Activated CD4-positive, alpha-beta T cell treated with anti-CD3 and anti-CD28 coated beads, Interleukin-2, amount 10 ng/mL, durations not matched to agents 24 days and 14 days (primary cell): ENCODE results near the gene TPK1. TPM values are rescaled to one million over a fixed set of nuclear protein-coding genes. Genes with fewer than 3 reads are reported as not detected.

Source experiments
- DNase-seq: peaks from one replicate; pipeline ENCODE4 v3.0.0; 2022
- H3K27ac Mint-ChIP-seq: one replicate; pipeline ENCODE4 v1.8.0; 2022; ENCODE audit warnings: mild to moderate bottlenecking, mixed read lengths
- H3K27me3 Mint-ChIP-seq: one replicate; pipeline ENCODE4 v1.8.0; 2022; ENCODE audit warnings: mixed read lengths
- H3K36me3 Mint-ChIP-seq: one replicate; pipeline ENCODE4 v1.8.0; 2022; ENCODE audit warnings: low read depth, mild to moderate bottlenecking, mixed read lengths
- H3K4me1 Mint-ChIP-seq: one replicate; pipeline ENCODE4 v1.8.0; 2021; ENCODE audit warnings: mixed read lengths
- H3K4me3 Mint-ChIP-seq: one replicate; pipeline ENCODE4 v1.8.0; 2022; ENCODE audit warnings: mild to moderate bottlenecking, moderate library complexity, mixed read lengths
- H3K9me3 Mint-ChIP-seq: one replicate; pipeline ENCODE4 v1.8.0; 2021; ENCODE audit warnings: mixed read lengths
- intact Hi-C: fragments of 100-400 bp; cut with micrococcal nuclease; formaldehyde crosslinking; loops from one replicate; pipeline ENCODE4 v1.15.1; 2023
- total RNA-seq: library from RNA; stranded (reverse); gene quantifications from 2 replicates; pipeline ENCODE4 v1.2.3, GENCODE V29; 2022

Gene TPK1
- total RNA-seq, 1 donor from 2014 or later: 13.2 TPM

DNA sequence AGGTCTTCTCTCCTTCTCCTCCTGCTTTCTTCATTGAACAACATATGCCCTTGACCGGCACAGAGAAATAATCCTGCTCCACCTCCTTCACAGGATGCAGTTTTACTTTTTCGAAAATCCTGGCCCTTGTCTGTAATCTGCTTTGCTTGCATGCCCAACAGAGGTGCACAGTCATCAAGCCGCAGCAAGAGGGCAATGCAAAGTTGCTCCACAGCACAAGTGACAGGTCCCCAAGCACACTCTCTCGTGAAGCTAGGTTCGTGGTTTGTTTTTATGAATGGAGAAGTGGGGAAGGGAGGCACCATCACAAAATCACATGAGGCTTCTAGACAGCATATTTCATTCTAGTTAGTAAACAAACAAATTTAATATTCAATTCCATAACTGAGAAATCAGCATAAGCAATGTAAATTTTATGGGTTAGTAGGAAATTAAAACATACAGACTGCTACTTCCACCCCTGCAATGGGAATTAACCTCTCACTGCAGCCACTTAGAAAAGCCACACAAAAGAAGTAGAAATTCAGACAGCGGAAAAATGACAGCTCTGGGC lies 178.8 kb downstream of the TPK1 start:
- intact Hi-C loops: no loop called here
- no peak for DNase-seq

DNA sequence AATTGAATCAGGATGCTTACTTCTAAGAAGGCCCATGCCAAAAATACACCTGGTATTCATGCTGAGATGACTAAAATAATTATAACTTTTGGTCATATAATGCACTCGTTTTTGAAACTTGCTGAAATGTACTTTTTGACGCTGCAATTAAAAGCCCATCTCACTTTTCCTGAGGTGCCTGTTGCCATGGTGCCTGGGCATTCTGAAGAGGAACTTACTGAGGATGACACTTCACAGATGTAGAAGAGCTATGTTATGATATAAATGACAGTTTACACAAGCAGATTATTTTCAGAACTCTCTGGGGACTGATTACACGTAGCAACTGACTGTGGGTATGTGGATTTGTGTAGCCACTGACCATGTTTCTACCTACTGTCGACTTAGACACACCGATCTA lies 182.4 kb downstream of the TPK1 start:
- H3K4me3 Mint-ChIP-seq: no peak overlapping the region
- no peaks in the 10 kb centered on the region for H3K27me3 Mint-ChIP-seq
- peaks cover 1% of the 10 kb centered on the region for H3K9me3 Mint-ChIP-seq
- no peak for DNase-seq
- H3K4me1 Mint-ChIP-seq: no peaks in the 10 kb centered on the region
- no peak overlapping the region for H3K27ac Mint-ChIP-seq
- intact Hi-C loops: no loop called here
- no peaks in the 10 kb centered on the region for H3K36me3 Mint-ChIP-seq

More for the DNA sequence above, 178.8 kb downstream of the TPK1 start:
- Mint-ChIP-seq H3K27me3 (no peaks in the 10 kb centered on the region), H3K4me1 (no peaks in the 10 kb centered on the region), H3K27ac (no peak overlapping the region), H3K36me3 (no peaks in the 10 kb centered on the region), H3K4me3 (no peak overlapping the region), H3K9me3 (no peaks in the 10 kb centered on the region)

- no peak overlapping the region for H3K4me3 Mint-ChIP-seq
- no peaks in the 10 kb centered on the region for H3K4me1 Mint-ChIP-seq
- H3K27me3 Mint-ChIP-seq: no peaks in the 10 kb centered on the region
- H3K27ac Mint-ChIP-seq: no peak overlapping the region
- peaks cover 7% of the 10 kb centered on the region for H3K9me3 Mint-ChIP-seq
- intact Hi-C loops: no loop called here
- no peaks in the 10 kb centered on the region for H3K36me3 Mint-ChIP-seq
- no peak for DNase-seq
These were observed 185.4 kb downstream of the TPK1 start for GRCh38 chr7:144650439-144650838.

GRCh38 chr7:144649120-144649519 lies 186.7 kb downstream of the TPK1 start:
- H3K27ac Mint-ChIP-seq: no peak overlapping the region
- H3K9me3 Mint-ChIP-seq: peaks cover 10% of the 10 kb centered on the region
- H3K4me3 Mint-ChIP-seq: no peak overlapping the region
- DNase-seq: no peak
- H3K4me1 Mint-ChIP-seq: no peaks in the 10 kb centered on the region
- no peaks in the 10 kb centered on the region for H3K27me3 Mint-ChIP-seq
- intact Hi-C loops: no loop called here
- no peaks in the 10 kb centered on the region for H3K36me3 Mint-ChIP-seq

GRCh38 chr7:144641389-144642044 lies 194.3 kb downstream of the TPK1 start:
- H3K4me1 Mint-ChIP-seq: no peaks in the 10 kb centered on the region
- H3K27me3 Mint-ChIP-seq: no peaks in the 10 kb centered on the region
- H3K27ac Mint-ChIP-seq: no peak overlapping the region
- intact Hi-C loops: no loop called here
- peaks cover 3% of the 10 kb centered on the region for H3K9me3 Mint-ChIP-seq
- DNase-seq: no peak
- H3K4me3 Mint-ChIP-seq: no peak overlapping the region
- H3K36me3 Mint-ChIP-seq: no peaks in the 10 kb centered on the region

DNA sequence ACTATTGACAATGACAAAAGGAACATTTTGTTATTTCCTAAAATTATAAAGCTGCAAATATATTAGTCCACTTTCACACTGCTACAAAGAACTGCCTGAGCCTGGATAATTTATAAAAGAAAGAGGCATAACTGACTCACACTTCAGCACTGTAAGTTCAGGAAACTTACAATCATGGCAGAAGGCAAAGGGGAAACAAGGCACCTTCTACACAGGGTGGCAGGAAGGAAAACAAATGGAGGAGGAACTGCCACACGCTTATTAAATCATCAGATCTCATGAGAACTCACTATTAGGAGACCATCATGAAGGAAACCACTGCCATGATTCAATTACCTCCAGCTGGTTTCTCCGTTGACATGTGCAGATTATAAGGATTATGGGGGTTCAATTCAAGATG lies 203.1 kb downstream of the TPK1 start:
- Mint-ChIP-seq H3K27ac (no peak overlapping the region), H3K9me3 (no peaks in the 10 kb centered on the region), H3K27me3 (no peaks in the 10 kb centered on the region), H3K4me1 (no peaks in the 10 kb centered on the region), H3K4me3 (no peak overlapping the region), H3K36me3 (no peaks in the 10 kb centered on the region)
- intact Hi-C loops: no loop called here
- no peak for DNase-seq

DNA sequence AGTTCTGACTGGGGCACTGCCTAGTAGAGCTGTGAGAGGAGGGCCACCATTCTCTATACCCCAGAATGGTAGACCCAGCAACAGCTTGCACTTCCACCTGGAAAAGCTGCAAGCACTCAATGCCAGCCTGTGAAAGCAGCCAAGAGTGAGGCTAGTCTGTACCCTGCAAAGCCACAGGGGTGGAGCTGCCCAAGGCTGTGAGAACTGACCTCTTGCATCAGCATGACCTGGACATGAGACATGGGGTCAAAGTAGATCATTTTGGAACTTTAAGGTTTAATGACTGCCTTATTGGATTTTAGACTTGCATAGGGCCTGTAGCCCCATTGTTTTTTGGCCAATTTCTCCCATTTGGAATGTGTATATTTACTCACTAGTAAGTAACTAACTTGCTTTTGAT lies 206.3 kb downstream of the TPK1 start:
- Mint-ChIP-seq H3K27ac (no peak overlapping the region), H3K9me3 (no peaks in the 10 kb centered on the region), H3K4me3 (no peak overlapping the region), H3K4me1 (no peaks in the 10 kb centered on the region), H3K36me3 (no peaks in the 10 kb centered on the region), H3K27me3 (no peaks in the 10 kb centered on the region)
- no peak for DNase-seq
- intact Hi-C loops: no loop called here

GRCh38 chr7:144629011-144629410 lies 206.8 kb downstream of the TPK1 start:
- Mint-ChIP-seq H3K9me3 (no peaks in the 10 kb centered on the region), H3K4me3 (no peak overlapping the region), H3K4me1 (no peaks in the 10 kb centered on the region), H3K27ac (no peak overlapping the region), H3K36me3 (no peaks in the 10 kb centered on the region), H3K27me3 (no peaks in the 10 kb centered on the region)
- DNase-seq: no peak
- intact Hi-C loops: no loop called here

- Mint-ChIP-seq H3K9me3 (no peaks in the 10 kb centered on the region), H3K4me3 (no peak overlapping the region), H3K27ac (no peak overlapping the region), H3K4me1 (no peaks in the 10 kb centered on the region), H3K27me3 (no peaks in the 10 kb centered on the region), H3K36me3 (no peaks in the 10 kb centered on the region)
- no peak for DNase-seq
- intact Hi-C loops: no loop called here
These were observed 207.7 kb downstream of the TPK1 start for GRCh38 chr7:144628176-144628575.

- DNase-seq: no peak
- H3K9me3 Mint-ChIP-seq: peaks cover 5% of the 10 kb centered on the region
- H3K4me3 Mint-ChIP-seq: no peak overlapping the region
- H3K36me3 Mint-ChIP-seq: no peaks in the 10 kb centered on the region
- intact Hi-C loops: no loop called here
- no peak overlapping the region for H3K27ac Mint-ChIP-seq
- no peaks in the 10 kb centered on the region for H3K27me3 Mint-ChIP-seq
- no peaks in the 10 kb centered on the region for H3K4me1 Mint-ChIP-seq
These were observed 213.1 kb downstream of the TPK1 start for GRCh38 chr7:144622745-144623144.

- H3K27me3 Mint-ChIP-seq: no peaks in the 10 kb centered on the region
- no peaks in the 10 kb centered on the region for H3K4me1 Mint-ChIP-seq
- intact Hi-C loops: no loop called here
- H3K36me3 Mint-ChIP-seq: no peaks in the 10 kb centered on the region
- DNase-seq: no peak
- no peak overlapping the region for H3K4me3 Mint-ChIP-seq
- H3K27ac Mint-ChIP-seq: no peak overlapping the region
- no peaks in the 10 kb centered on the region for H3K9me3 Mint-ChIP-seq
These were observed 229.6 kb downstream of the TPK1 start for GRCh38 chr7:144606261-144606660.

GRCh38 chr7:144596953-144597352 lies 238.9 kb downstream of the TPK1 start:
- Mint-ChIP-seq H3K36me3 (no peaks in the 10 kb centered on the region), H3K27ac (no peak overlapping the region)
- intact Hi-C loops: no loop called here

GRCh38 chr7:144594580-144594979 lies 241.3 kb downstream of the TPK1 start:
- Mint-ChIP-seq H3K27ac (no peak overlapping the region), H3K4me1 (peaks cover 2% of the 10 kb centered on the region), H3K36me3 (no peaks in the 10 kb centered on the region), H3K27me3 (no peaks in the 10 kb centered on the region), H3K9me3 (peaks cover 4% of the 10 kb centered on the region), H3K4me3 (no peak overlapping the region)
- intact Hi-C loops: no loop called here
- DNase-seq: no peak

More at GRCh38 chr7:144596953-144597352, 238.9 kb downstream of the TPK1 start:
- H3K9me3 Mint-ChIP-seq: peaks cover 4% of the 10 kb centered on the region
- DNase-seq: no peak
- H3K4me1 Mint-ChIP-seq: peaks cover 2% of the 10 kb centered on the region
- H3K27me3 Mint-ChIP-seq: no peaks in the 10 kb centered on the region
- H3K4me3 Mint-ChIP-seq: no peak overlapping the region

GRCh38 chr7:144588559-144589051 lies 247.2 kb downstream of the TPK1 start:
- no peaks in the 10 kb centered on the region for H3K9me3 Mint-ChIP-seq
- intact Hi-C loops: no loop called here
- no peak overlapping the region for H3K27ac Mint-ChIP-seq

GRCh38 chr7:144587701-144588100 lies 248.2 kb downstream of the TPK1 start:
- no peak for DNase-seq
- Mint-ChIP-seq H3K36me3 (no peaks in the 10 kb centered on the region), H3K4me3 (no peak overlapping the region), H3K27me3 (no peaks in the 10 kb centered on the region), H3K9me3 (no peaks in the 10 kb centered on the region), H3K4me1 (no peaks in the 10 kb centered on the region), H3K27ac (no peak overlapping the region)
- intact Hi-C loops: no loop called here

More at GRCh38 chr7:144588559-144589051, 247.2 kb downstream of the TPK1 start:
- DNase-seq: no peak
- Mint-ChIP-seq H3K27me3 (no peaks in the 10 kb centered on the region), H3K36me3 (no peaks in the 10 kb centered on the region), H3K4me3 (no peak overlapping the region), H3K4me1 (no peaks in the 10 kb centered on the region)
